GM19455 (cell line): ENCODE results near the gene NOL4L.
"Not testable (repeated sequence)": the region's sequence is repeated elsewhere in the genome, so short reads cannot be mapped to it uniquely, and the experiment has no call there.

Experiments used
- ATAC-seq: cut with Tn5 transposase; IDR thresholded peaks from one replicate; pipeline ENCODE4 v1.9.1; 2021; ENCODE audit not compliant: unreplicated experiment

The NOL4L gene

GRCh38 chr20:32511358-32512046, 73.6 kb downstream of the NOL4L start:
- ATAC-seq, result no peak

GRCh38 chr20:32510601-32511357, 74.4 kb downstream of the NOL4L start:
- ATAC-seq, result no peak

GRCh38 chr20:32510120-32510600, 75.0 kb downstream of the NOL4L start:
- no peak for ATAC-seq

- ATAC-seq, result no peak
Observed at GRCh38 chr20:32509639-32510066, 75.5 kb downstream of the NOL4L start.

- no peak for ATAC-seq
Observed at GRCh38 chr20:32508775-32509119, 76.4 kb downstream of the NOL4L start.

- no peak for ATAC-seq
Observed at GRCh38 chr20:32507998-32508774, 76.9 kb downstream of the NOL4L start.

GRCh38 chr20:32506721-32507120, 78.4 kb downstream of the NOL4L start:
- ATAC-seq, result no peak

GRCh38 chr20:32505723-32506473, 79.2 kb downstream of the NOL4L start:
- no peak for ATAC-seq

- no peak for ATAC-seq
Observed at GRCh38 chr20:32501709-32502108, 83.4 kb downstream of the NOL4L start.

GRCh38 chr20:32497589-32498224, 87.4 kb downstream of the NOL4L start:
- ATAC-seq, result no peak

- no peak for ATAC-seq
Observed at GRCh38 chr20:32496811-32497533, 88.2 kb downstream of the NOL4L start.

GRCh38 chr20:32495949-32496348, 89.2 kb downstream of the NOL4L start:
- no peak for ATAC-seq

- no peak for ATAC-seq
Observed at GRCh38 chr20:32495217-32495565, 89.9 kb downstream of the NOL4L start.

- ATAC-seq, result no peak
Observed at GRCh38 chr20:32494483-32495216, 90.5 kb downstream of the NOL4L start.

- no peak for ATAC-seq
Observed at GRCh38 chr20:32493356-32493755, 91.8 kb downstream of the NOL4L start.

GRCh38 chr20:32491764-32492151, 93.4 kb downstream of the NOL4L start:
- ATAC-seq, result not testable (repeated sequence)

GRCh38 chr20:32490942-32491763, 94.0 kb downstream of the NOL4L start:
- no peak for ATAC-seq

GRCh38 chr20:32488066-32488838, 96.9 kb downstream of the NOL4L start:
- ATAC-seq, result no peak
